NT2/D1 (cell line): ENCODE data around the gene TCERG1.

Source experiments
- DNase-seq: peaks from one replicate; pipeline ENCODE4 v3.0.0-alpha.2; 2011; ENCODE audit warnings: low read depth, low spot score
- H3K27me3 ChIP-seq: 2 replicates; pipeline ENCODE4 v1.6.0; 2011; ENCODE audit warnings: mild to moderate bottlenecking; ENCODE audit not compliant: insufficient read length, insufficient read depth
- H3K36me3 ChIP-seq: 2 replicates; pipeline ENCODE4 v1.6.1; 2011; ENCODE audit warnings: mild to moderate bottlenecking, low read length, mixed read lengths; ENCODE audit not compliant: insufficient read depth, insufficient read length
- H3K4me1 ChIP-seq: 2 replicates; pipeline ENCODE4 v1.5.1; 2011; ENCODE audit not compliant: insufficient read depth, insufficient read length
- H3K4me3 ChIP-seq: 2 replicates; pipeline ENCODE4 v1.5.1; 2011; ENCODE audit warnings: low read depth; ENCODE audit not compliant: insufficient read length
- H3K9ac ChIP-seq: 2 replicates; pipeline ENCODE4 v1.6.0; 2011; ENCODE audit warnings: low read depth; ENCODE audit not compliant: insufficient read length
- H3K9me3 ChIP-seq: 2 replicates; pipeline ENCODE4 v1.5.1; 2011; ENCODE audit warnings: mild to moderate bottlenecking, low read length; ENCODE audit not compliant: insufficient read depth
- SUZ12 ChIP-seq: IDR thresholded peaks from 2 replicates; pipeline ENCODE4 v1.6.1; 2011; ENCODE audit not compliant: insufficient read length, insufficient read depth; ENCODE audit errors: extremely low read depth
- YY1 ChIP-seq: IDR thresholded peaks from 2 replicates; pipeline ENCODE4 v1.6.1; 2011; ENCODE audit not compliant: insufficient read length, insufficient read depth
- ZNF274 ChIP-seq: IDR thresholded peaks from 2 replicates; pipeline ENCODE4 v1.6.1; 2011; ENCODE audit warnings: mild to moderate bottlenecking, low read depth, low read length

TCERG1 gene

DNA sequence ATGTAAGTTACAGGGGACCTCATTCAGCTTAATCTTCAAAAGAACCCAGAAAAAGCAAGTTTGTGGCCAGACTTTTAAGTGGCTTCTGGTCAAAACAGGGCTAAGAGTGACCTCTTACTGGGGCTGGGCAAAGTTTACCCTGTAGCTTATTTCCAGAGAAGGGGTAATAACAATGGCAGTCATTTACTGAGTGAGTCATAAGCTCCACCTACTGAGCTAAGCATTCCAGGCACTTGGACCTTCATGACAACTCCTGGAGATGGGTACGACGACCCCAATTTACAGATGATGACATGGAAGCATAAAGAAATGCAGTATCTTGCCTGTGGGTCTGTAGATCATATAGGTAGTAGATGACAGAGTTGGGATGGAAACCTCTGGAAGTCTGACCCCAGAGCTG is 73.6 kb downstream of the TCERG1 start:
- Histone ChIP-seq H3K4me3 (no peak overlapping the region), H3K4me1 (no peaks in the 10 kb centered on the region), H3K9me3 (no peaks in the 10 kb centered on the region), H3K9ac (no peak overlapping the region), H3K36me3 (no peaks in the 10 kb centered on the region), H3K27me3 (no peaks in the 10 kb centered on the region)
- TF ChIP-seq YY1 = no peak
- no peak for TF ChIP-seq ZNF274
- no peak for TF ChIP-seq SUZ12
- DNase-seq = peak; percentile 23

- H3K9me3 ChIP-seq = no peaks in the 10 kb centered on the region
- no peaks in the 10 kb centered on the region for H3K36me3 ChIP-seq
- DNase-seq = no peak
- H3K27me3 ChIP-seq = no peaks in the 10 kb centered on the region
- H3K4me3 ChIP-seq = no peak overlapping the region
- H3K4me1 ChIP-seq = no peaks in the 10 kb centered on the region
- no peak for TF ChIP-seq ZNF274
- TF ChIP-seq SUZ12 = no peak
- TF ChIP-seq YY1 = no peak
- no peak overlapping the region for H3K9ac ChIP-seq
Measured at GRCh38 chr5:146521403-146522106, 74.4 kb downstream of the TCERG1 start.

GRCh38 chr5:146523698-146524097 is 76.6 kb downstream of the TCERG1 start:
- H3K9me3 ChIP-seq = no peaks in the 10 kb centered on the region
- H3K4me1 ChIP-seq = no peaks in the 10 kb centered on the region
- no peak overlapping the region for H3K4me3 ChIP-seq
- DNase-seq = no peak
- TF ChIP-seq YY1 = no peak
- no peak for TF ChIP-seq SUZ12
- TF ChIP-seq ZNF274 = no peak
- H3K27me3 ChIP-seq = no peaks in the 10 kb centered on the region
- H3K36me3 ChIP-seq = no peaks in the 10 kb centered on the region
- H3K9ac ChIP-seq = no peak overlapping the region

- no peak for DNase-seq
- TF ChIP-seq SUZ12 = no peak
- no peak for TF ChIP-seq ZNF274
- no peak for TF ChIP-seq YY1
- H3K4me3 ChIP-seq = no peak overlapping the region
- H3K36me3 ChIP-seq = no peaks in the 10 kb centered on the region
- no peaks in the 10 kb centered on the region for H3K27me3 ChIP-seq
- no peak overlapping the region for H3K9ac ChIP-seq
- H3K4me1 ChIP-seq = no peaks in the 10 kb centered on the region
- no peaks in the 10 kb centered on the region for H3K9me3 ChIP-seq
Measured at GRCh38 chr5:146527785-146528184, 80.7 kb downstream of the TCERG1 start.

DNA sequence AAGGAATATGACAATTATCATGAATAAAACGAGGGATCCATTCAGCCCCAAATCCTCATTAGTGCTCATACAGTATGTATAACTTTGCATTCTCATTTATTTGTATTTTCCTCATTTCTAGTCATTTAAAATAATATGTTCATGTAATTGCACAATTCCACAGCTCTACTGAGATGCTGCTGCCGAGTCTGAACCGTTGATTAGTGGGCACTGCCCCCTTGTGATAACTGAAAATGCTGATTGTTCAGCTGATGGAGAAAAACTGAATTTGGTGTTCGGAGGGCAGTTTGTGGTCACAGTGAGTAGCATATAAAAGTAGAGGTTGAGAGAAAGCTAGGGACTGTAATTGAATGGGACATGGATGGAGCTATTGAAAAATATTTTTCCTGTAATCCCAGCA is 81.1 kb downstream of the TCERG1 start:
- no peaks in the 10 kb centered on the region for H3K9me3 ChIP-seq
- DNase-seq = no peak
- no peak overlapping the region for H3K4me3 ChIP-seq
- no peaks in the 10 kb centered on the region for H3K36me3 ChIP-seq
- TF ChIP-seq ZNF274 (no peak), SUZ12 (no peak), YY1 (no peak)
- no peak overlapping the region for H3K9ac ChIP-seq
- no peaks in the 10 kb centered on the region for H3K27me3 ChIP-seq
- H3K4me1 ChIP-seq = no peaks in the 10 kb centered on the region

DNA sequence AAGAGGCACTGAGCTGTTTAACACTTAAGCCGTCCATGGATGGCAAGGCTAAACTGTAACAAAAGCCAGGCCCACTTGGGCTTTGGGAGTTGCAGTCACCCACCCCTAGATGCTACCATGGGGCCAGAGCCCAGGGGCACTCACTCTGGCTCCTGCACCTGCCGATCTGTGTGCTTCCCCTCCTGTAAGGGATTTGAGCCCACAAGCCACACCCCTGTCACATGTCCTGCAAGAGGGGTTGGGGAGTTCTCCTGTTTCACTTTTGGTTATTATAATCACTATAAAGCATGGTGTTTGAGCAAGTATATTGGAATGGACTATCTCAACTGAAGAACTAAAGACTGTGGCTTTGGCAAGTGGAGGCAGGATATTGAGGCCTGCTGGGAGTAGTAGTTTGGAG is 82.9 kb downstream of the TCERG1 start:
- H3K27me3 ChIP-seq = no peaks in the 10 kb centered on the region
- H3K36me3 ChIP-seq = no peaks in the 10 kb centered on the region
- no peak for TF ChIP-seq ZNF274
- TF ChIP-seq YY1 = no peak
- TF ChIP-seq SUZ12 = no peak
- no peak overlapping the region for H3K4me3 ChIP-seq
- H3K9me3 ChIP-seq = no peaks in the 10 kb centered on the region
- DNase-seq = no peak
- H3K9ac ChIP-seq = no peak overlapping the region
- H3K4me1 ChIP-seq = no peaks in the 10 kb centered on the region

- Histone ChIP-seq H3K36me3 (no peaks in the 10 kb centered on the region), H3K27me3 (no peaks in the 10 kb centered on the region), H3K9ac (no peak overlapping the region), H3K4me1 (no peaks in the 10 kb centered on the region), H3K9me3 (no peaks in the 10 kb centered on the region), H3K4me3 (no peak overlapping the region)
- DNase-seq = peak; percentile 59
- no peak for TF ChIP-seq SUZ12
- TF ChIP-seq YY1 = no peak
- TF ChIP-seq ZNF274 = no peak
Measured at GRCh38 chr5:146533260-146533857, 86.2 kb downstream of the TCERG1 start.
